Islet precursor cell (in vitro differentiated cells): ENCODE results near the gene TMTC2.
"Not testable (repeated sequence)": the region's sequence is repeated elsewhere in the genome, so short reads cannot be mapped to it uniquely, and the experiment has no call there.

ENCODE experiments used
- DNase-seq: peaks from one replicate; pipeline ENCODE4 v3.0.0-alpha.2; 2018

Gene TMTC2

DNA sequence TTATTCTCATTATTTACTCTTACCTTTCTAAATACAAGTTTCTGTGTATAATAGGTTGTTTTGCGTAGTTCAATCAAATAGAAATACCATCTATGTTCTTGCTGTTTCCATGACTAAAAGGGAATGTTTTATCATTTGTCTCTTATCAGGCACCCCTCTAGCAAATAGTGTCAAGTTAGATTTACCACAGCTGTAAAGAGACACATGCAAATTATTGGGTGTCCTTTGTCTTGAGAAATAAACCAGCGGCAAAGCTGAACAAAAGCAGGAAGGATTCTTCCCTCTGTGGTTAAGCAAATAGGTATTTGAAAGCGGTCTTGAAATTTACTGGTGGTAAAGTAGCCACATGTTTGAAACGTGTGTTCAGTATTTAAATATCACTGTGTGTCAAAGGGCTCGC, 405.9 kb downstream of the TMTC2 start:
- DNase-seq = no peak

- DNase-seq = no peak
Measured at GRCh38 chr12:83093426-83093825, 406.7 kb downstream of the TMTC2 start.

GRCh38 chr12:83097643-83098342, 411.1 kb downstream of the TMTC2 start:
- no peak for DNase-seq

DNA sequence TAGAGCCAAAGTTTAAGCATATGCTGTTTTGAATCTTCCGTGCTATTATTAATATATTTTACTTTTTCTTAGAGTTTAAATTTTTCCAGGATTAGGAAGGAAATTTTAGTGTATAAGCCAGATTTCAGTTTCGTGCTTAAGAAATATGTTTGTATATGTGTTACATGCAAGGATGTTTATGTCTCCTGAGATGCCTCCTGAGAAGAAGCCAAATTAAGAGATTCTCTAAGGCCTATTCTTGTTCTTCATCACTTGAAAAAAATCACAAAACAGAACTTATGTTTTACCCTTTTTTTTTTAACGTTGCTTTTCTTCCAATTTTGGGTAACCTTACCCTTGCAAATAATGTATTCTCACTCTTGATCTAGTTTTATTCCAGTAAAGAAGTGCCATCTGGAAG, 412.7 kb downstream of the TMTC2 start:
- DNase-seq = no peak

- DNase-seq = no peak
Measured at GRCh38 chr12:83102499-83102898, 415.8 kb downstream of the TMTC2 start.

GRCh38 chr12:83106873-83107272, 420.2 kb downstream of the TMTC2 start:
- no peak for DNase-seq

- no peak for DNase-seq
Measured at GRCh38 chr12:83110424-83110823, 423.7 kb downstream of the TMTC2 start.

DNA sequence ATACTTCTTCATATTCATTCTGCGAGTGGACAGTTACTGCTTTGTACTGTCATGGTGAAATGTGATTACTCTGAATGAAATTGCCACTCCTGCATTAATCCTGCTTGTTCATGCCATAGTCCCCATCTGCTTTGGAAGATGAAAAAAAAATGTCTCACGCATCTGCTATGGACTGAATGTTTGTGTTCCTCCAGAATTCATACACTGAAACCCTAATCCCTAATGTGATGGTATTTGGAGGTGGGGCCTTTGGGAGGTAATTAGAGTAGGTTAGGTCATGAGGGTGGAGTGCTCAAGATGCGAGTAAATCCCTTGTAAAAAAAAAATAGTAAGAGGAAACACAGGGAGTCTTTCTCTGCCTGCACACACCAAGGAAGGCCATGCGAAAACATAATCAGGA, 427.2 kb downstream of the TMTC2 start:
- DNase-seq = peak; percentile 55

DNA sequence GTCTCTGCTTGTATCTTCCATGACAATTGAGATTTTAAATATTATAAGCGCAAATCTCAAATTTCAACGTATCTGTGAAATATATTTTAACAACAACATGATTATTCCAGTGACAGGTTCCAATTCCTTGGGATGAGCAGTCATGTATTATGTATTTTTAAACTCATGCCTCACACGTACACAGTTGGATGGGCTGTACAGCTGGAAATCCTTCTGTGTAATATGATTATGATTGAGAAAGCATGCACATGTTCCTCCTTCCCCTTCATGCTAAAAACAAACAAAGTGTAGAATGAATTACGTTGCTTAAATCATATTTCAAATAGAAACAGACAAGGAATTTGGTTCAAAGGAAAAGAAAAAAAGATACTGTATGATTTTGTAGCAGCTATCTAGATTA, 428.3 kb downstream of the TMTC2 start:
- no peak for DNase-seq

GRCh38 chr12:83117926-83118325, 431.2 kb downstream of the TMTC2 start:
- DNase-seq = not testable (repeated sequence)

GRCh38 chr12:83121897-83122622, 435.4 kb downstream of the TMTC2 start:
- DNase-seq = no peak

GRCh38 chr12:83122623-83122934, 435.9 kb downstream of the TMTC2 start:
- no peak for DNase-seq

DNA sequence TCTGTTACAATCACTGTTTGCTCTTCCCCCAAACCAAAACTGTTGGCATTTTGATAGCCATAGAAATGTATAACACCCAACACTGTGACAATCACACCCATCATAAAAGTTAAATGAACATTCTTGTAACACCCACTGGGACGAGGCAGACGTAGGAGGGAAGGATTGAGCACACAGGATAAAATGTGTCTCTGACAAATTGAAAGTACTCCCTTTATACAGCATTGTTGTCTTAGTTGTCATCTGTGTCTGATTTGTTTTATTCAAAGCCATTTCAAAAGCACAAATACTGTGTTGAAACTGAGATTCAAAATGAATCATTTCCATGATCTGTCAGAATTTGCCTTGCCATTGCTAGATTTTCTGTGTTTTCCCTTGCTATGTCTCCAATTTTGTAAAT, 436.3 kb downstream of the TMTC2 start:
- DNase-seq = no peak

GRCh38 chr12:83128540-83128939, 441.8 kb downstream of the TMTC2 start:
- no peak for DNase-seq

DNA sequence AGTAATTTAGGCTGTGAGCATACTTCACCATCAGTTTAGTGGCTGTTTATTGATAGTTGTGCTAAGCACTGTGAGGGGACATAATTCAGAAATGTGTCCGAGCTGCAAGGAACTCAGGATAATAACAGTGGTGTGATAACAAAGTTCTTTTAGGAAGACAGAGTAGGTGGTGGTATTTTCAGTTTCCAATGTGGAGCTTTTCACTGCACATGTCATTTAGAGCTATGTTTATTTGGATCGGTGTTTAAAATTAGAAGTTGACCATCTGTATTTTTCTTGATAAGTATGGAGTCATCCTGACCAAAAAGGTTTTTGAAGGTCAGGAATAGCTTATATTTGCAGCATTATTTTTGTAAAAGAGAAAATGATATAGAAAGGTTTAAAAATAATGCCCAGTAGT, 443.5 kb downstream of the TMTC2 start:
- DNase-seq = no peak

DNA sequence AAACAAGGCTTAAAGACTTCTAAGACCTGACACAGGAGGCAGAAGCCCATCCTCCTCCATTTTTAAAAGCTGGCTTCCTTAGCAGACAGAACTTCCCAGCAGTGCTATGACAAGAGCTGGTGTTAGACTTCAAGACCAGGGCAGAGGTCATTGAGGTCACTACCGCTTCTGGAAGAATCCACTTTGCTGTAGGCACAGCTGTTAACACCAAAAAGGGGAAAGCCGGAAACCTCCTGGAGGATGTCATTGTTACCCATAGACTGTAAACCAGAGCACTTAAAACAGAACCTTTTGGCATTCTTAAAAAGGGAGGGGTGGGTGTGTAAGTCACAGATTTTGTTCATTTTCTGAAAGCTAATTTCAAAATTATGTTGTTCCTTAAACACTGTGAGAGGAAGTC, 445.7 kb downstream of the TMTC2 start:
- no peak for DNase-seq

DNA sequence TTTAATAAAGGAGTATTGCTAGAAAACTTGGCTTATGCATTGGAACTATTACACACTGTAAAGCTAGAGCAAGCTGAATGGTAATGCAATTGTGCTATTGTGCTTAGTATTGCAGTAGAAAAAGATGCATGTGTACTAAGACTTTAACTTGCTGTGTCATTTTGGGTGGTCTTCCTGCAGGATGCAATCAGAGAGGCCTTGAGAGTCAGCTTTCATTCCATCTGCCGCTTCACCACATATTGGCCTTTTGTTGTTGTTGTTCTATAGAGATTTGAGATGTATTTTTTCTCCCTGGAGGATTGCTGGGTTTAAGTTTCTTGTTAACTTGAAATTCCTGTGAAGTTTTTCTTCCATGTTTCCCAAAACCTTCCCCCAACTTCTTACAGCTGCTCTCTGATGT, 449.7 kb downstream of the TMTC2 start:
- DNase-seq = no peak

GRCh38 chr12:83140135-83140534, 453.4 kb downstream of the TMTC2 start:
- DNase-seq = no peak

- no peak for DNase-seq
Measured at GRCh38 chr12:83141460-83141994, 454.8 kb downstream of the TMTC2 start.

DNA sequence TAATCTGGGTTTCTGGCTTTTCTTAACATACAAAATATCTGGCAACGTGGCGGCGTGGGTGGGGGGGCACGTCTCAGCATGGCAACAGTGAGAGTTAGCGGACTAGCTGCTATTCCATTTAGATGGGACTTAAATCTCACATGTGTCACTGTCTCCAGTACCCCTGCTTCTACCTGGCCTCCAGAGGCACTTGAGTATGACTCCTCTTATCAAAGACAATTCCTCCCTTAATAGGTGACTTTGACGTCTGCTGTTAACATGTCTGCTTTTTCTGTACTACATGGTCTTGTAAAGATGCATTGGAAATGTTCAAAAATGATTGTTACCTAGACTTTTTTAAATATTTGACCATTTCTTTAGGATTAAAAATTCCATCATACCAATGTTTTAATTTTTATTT, 456.2 kb downstream of the TMTC2 start:
- DNase-seq = no peak

- DNase-seq = no peak
Measured at GRCh38 chr12:83143950-83144349, 457.2 kb downstream of the TMTC2 start.

DNA sequence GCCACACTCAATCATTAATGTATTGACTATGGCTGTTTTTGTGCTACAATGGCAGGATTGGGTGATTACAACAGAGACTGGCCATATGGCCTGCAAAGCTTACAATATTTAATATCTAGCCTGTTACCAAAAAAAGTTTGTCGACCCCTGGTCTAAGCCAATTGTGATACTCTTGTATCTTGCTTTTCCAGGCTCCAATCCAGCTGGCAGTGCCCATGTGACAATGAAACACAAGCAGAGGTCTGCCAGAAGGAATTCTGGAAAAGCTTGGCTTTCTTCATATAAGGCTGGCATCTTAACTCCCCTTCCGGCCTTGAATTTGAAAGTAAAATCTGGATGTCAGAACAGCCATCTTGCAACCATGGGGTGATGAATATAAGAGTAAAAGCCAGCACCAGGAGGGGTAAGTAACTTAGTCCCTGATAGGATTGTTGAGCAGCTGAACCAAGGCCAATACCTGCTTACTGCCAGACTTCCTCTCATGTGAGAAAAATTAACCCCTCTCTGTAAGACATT, 458.7 kb downstream of the TMTC2 start:
- no peak for DNase-seq

- no peak for DNase-seq
Measured at GRCh38 chr12:83147341-83147740, 460.6 kb downstream of the TMTC2 start.

DNA sequence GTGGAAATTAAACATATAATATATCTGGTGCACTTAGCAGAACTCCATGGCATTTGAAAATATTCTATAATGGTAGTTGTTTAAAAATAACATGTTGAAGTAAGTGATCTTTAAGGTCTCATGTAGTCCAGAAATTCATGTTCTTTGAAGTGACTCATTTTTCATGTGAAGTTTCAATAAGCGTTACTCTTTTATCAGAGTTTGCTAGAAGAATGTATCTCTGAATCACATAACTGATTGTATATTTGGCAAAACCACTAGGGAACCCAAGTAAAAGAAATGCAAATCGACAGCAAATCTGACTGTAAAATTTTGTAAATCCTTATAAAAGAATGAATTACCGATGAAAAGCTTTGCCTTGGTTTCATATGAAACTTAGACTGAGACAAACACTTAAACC, 463.3 kb downstream of the TMTC2 start:
- DNase-seq = no peak
